Measurements from ENCODE around the gene KCNB1. TPM values are rescaled to one million over a fixed set of nuclear protein-coding genes. Genes with fewer than 3 reads are reported as not detected.

The KCNB1 gene
- total RNA-seq, 4 donors from 2014 or later: 0.29 to 32.5 (median 7.0) TPM

DNA sequence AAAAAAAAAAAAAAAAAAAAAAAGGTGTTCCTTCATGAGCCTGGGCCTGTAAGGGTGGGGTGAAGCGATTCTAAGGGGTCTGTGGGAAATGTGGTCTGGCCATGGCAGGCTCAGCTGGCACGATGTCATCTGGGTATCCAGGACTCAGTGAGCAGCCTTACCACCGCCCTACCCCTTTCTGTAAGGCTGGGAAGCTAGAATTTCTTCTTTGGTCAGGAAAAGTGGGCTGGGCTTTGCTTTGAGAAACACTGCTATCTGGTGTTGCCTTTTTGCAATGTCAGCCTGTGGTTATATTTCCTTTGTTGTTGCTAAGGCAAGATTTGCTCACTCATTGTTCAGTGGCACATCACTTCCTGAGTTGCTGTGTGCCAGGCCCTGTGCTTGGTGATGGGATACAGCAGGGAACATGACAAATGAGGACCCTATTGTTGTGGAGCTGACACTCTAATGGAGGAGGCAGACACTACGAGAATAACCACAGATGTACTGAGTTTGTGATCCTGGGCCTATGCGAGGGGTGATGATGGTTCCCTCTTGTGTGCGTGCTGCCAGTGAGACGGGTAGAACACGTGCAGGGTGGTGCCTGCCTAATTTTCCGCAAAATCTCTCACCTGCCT is 158.7 kb downstream of the KCNB1 start:
- intact Hi-C loops (cut with DNase I; ENCODE audit: low total_unique reads): no loop called here
- Histone ChIP-seq H3K27ac (no peak overlapping the region), H3K9me3 (no peaks in the 10 kb centered on the region), H3K4me3 (no peak overlapping the region), H3K4me1 (no peaks in the 10 kb centered on the region), H3K27me3 (peaks cover 0 to 2% of the 10 kb centered on the region in 2 donors), H3K36me3 (no peaks in the 10 kb centered on the region)
- no peak for DNase-seq
- no peak for TF ChIP-seq POLR2A (IDR thresholded peaks at IDR 0.05)
- TF ChIP-seq, protein P1, sequence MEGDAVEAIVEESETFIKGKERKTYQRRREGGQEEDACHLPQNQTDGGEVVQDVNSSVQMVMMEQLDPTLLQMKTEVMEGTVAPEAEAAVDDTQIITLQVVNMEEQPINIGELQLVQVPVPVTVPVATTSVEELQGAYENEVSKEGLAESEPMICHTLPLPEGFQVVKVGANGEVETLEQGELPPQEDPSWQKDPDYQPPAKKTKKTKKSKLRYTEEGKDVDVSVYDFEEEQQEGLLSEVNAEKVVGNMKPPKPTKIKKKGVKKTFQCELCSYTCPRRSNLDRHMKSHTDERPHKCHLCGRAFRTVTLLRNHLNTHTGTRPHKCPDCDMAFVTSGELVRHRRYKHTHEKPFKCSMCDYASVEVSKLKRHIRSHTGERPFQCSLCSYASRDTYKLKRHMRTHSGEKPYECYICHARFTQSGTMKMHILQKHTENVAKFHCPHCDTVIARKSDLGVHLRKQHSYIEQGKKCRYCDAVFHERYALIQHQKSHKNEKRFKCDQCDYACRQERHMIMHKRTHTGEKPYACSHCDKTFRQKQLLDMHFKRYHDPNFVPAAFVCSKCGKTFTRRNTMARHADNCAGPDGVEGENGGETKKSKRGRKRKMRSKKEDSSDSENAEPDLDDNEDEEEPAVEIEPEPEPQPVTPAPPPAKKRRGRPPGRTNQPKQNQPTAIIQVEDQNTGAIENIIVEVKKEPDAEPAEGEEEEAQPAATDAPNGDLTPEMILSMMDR (IDR thresholded peaks at IDR 0.05): peak in 1 of 4 experiments; percentile 30

DNA sequence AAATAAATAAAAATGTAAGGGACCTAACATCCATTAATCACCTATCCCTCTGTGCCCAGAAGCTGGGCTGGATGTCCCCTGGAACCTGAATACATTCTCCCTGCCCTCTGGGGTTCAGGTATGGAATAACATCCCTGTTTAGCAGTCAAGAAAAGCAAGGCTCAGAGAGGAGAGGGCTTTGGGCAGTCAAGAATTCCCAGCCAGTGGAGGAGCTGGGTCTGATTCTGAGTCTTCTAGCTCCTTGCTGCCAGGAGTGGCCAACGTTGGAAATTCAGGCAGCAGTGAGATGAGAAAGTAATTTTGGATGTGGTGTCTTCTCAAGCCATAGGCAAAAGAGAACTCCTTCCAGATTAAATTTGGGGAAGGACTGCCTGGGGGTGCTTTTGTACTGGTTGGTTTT is 162.0 kb downstream of the KCNB1 start:
- no peaks in the 10 kb centered on the region for H3K36me3 ChIP-seq
- no peak overlapping the region for H3K27ac ChIP-seq
- H3K9me3 ChIP-seq: no peaks in the 10 kb centered on the region
- H3K27me3 ChIP-seq: peaks cover 6 to 7% of the 10 kb centered on the region in 2 donors
- DNase-seq: no peak
- no peak overlapping the region for H3K4me3 ChIP-seq
- H3K4me1 ChIP-seq: no peaks in the 10 kb centered on the region
- TF ChIP-seq, protein P1 (IDR thresholded peaks at IDR 0.05): no peak
- no peak for TF ChIP-seq POLR2A (IDR thresholded peaks at IDR 0.05)
- intact Hi-C loops (cut with DNase I; ENCODE audit: low total_unique reads): no loop called here

DNA sequence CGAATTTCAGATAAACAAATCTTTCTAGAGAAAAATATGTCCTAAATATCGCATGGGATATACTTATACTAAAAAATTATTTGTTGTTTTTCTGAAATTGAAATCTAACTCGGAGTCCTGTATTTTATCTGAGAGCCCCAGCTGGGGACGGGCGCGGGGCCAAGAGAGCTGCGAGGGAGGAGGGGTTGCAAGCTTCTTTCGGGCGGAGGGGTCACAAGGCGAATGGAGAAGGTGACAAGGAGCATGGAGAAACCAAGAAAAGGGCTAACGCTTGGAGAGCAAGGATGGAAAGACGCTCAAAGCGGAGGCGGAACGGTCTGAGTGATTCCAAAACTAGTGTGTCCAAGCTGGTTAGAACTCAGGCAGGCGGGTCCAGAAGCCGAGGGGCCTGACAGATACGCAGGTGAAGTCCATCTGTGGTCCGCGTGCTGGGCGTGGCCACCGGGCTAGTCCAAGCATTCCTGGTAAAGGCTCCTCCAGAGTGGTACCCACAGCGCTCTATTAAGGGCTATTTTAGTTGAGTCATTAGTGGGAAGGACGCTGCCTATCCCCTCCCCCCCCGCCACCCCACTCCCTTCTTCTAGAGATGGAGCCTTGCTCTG is 163.2 kb downstream of the KCNB1 start:
- peaks cover 6 to 7% of the 10 kb centered on the region in 2 donors for H3K27me3 ChIP-seq
- no peaks in the 10 kb centered on the region for H3K4me1 ChIP-seq
- no peak for TF ChIP-seq POLR2A (IDR thresholded peaks at IDR 0.05)
- TF ChIP-seq, protein P1 (IDR thresholded peaks at IDR 0.05): no peak
- peak overlapping the region in 1 of 2 donors; percentile 6 for H3K4me3 ChIP-seq
- DNase-seq: no peak
- intact Hi-C loops (cut with DNase I; ENCODE audit: low total_unique reads): no loop called here
- H3K27ac ChIP-seq: no peak overlapping the region
- H3K36me3 ChIP-seq: no peaks in the 10 kb centered on the region
- H3K9me3 ChIP-seq: no peaks in the 10 kb centered on the region

DNA sequence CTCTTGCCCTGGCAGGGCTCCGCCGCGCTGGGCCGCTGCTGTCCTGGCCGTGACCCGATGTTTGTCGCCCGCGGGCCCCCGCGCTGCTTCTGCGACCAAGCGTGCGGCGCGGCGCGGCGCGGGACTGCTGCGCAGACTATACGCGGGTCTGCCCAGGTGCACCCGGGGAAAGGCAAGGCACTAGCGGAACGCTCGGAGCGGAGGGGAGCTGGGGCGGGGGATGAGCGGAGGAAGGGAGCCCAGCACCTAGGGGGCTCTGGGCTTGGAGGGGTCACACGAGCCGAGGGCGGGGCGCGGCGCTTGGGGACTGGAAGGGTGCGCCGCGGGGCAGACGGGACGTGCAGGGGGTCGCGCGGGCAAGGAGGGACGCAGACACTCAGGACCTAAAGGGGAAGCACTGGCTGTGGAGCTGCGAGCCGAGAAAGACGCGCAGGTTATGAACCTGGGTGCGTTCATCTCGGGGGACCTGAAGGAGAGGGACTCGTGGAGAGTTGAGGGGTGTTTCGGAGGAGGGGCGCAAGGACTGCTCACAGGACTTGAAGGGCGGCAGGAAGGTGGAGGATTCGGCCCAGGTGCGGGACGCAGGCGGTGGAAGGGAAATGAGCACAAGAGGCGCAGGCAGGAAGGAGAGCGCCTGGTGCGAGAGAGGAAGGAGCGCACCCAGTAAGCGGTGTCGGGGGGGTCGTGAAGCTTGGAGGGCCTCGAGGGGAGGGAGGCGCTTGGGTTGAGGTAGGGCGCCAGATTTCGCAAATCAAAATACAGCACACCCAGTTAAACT is 163.8 kb downstream of the KCNB1 start:
- intact Hi-C loops (cut with DNase I; ENCODE audit: low total_unique reads): no loop called here
- TF ChIP-seq, protein P1 (IDR thresholded peaks at IDR 0.05): no peak
- TF ChIP-seq POLR2A (IDR thresholded peaks at IDR 0.05): no peak
- Histone ChIP-seq H3K36me3 (no peaks in the 10 kb centered on the region), H3K27me3 (peaks cover 6 to 7% of the 10 kb centered on the region in 2 donors), H3K27ac (no peak overlapping the region), H3K4me3 (peak overlapping the region; percentile 6 to 12), H3K4me1 (no peaks in the 10 kb centered on the region), H3K9me3 (no peaks in the 10 kb centered on the region)
- DNase-seq: no peak

DNA sequence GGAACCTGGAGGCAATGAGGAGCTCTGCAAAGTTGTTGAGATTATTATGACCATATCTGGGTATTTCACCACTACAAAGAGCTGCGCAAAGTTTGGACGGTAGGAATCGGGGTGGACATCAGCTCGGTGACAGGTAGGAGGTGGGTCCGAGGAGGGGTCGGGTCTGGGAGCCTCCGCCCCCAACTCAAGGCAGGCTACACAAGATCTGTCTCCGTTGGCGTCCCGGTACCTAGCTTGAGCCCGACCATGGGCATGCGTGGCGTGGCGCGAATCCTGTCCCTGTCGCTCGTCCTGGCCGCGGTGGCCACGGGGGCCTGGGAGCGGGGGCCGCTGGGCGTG is 164.4 kb downstream of the KCNB1 start:
- no peak for DNase-seq
- intact Hi-C loops (cut with DNase I; ENCODE audit: low total_unique reads): no loop called here
- TF ChIP-seq POLR2A (IDR thresholded peaks at IDR 0.05): no peak
- TF ChIP-seq, protein P1 (IDR thresholded peaks at IDR 0.05): no peak
- H3K4me3 ChIP-seq: no peak overlapping the region
- no peaks in the 10 kb centered on the region for H3K4me1 ChIP-seq
- H3K27ac ChIP-seq: no peak overlapping the region
- peaks cover 6 to 7% of the 10 kb centered on the region in 2 donors for H3K27me3 ChIP-seq
- no peaks in the 10 kb centered on the region for H3K9me3 ChIP-seq
- H3K36me3 ChIP-seq: no peaks in the 10 kb centered on the region

Measured in uterus (tissue), 4 donors.